Measurements from ENCODE around the gene C1orf74. TPM values are rescaled to one million over a fixed set of nuclear protein-coding genes. Genes with fewer than 3 reads are reported as not detected.
A peak's percentile ranks its signal among the peaks of the same experiment; 100 is the strongest.

Gene C1orf74
- total and polyA plus RNA-seq, 4 donors, result 0.82 to 1.8 (median 1.1) TPM

DNA sequence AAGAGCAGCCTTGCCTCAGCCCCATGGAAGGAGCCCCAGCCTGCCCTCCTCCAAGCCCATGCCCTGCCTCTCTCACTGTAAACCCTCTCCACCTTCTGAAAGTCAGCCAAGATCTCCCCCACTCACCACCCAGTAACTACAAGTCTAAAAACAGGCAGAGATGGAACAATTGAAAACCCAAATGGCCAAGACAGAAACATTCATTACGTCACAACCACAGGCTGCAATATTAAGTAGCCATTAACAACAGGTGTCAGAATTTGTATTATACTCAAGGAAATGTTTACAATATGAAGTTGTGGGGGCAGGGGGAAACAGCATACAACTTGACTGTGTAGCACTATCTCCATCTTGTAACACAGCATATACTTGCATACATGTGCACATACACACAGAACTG is 19.2 kb upstream of the C1orf74 start:
- H3K4me1 ChIP-seq (ENCODE audit: control insufficient read depth in 4 of 4, insufficient read depth in 4 of 4, low read length in 3 of 4), result peaks cover 1 to 45% (median 26%) of the 10 kb centered on the region in 4 donors
- no peaks in the 10 kb centered on the region for H3K36me3 ChIP-seq (ENCODE audit: control insufficient read depth in 4 of 4, insufficient read depth in 3 of 4, low read depth in 1 of 4, low read length in 3 of 4)
- H3K27ac ChIP-seq (ENCODE audit: low read depth in 1 of 2, low read length in 2 of 2), result peak overlapping the region in 1 of 2 donors; percentile 98
- 94% methylated on average over 1 of the region's 1 CpG for WGBS
- TF ChIP-seq EGR1 (IDR thresholded peaks at IDR 0.05; ENCODE audit: low read depth in 2 of 2) (no peak), RXRA (IDR thresholded peaks at IDR 0.05) (no peak), NR2F2 (IDR thresholded peaks at IDR 0.05) (no peak), GABPA (IDR thresholded peaks at IDR 0.05 in 1 of 2, conservative IDR thresholded peaks at IDR 0.05 in 1 of 2) (no peak)
- TF ChIP-seq, protein P1, sequence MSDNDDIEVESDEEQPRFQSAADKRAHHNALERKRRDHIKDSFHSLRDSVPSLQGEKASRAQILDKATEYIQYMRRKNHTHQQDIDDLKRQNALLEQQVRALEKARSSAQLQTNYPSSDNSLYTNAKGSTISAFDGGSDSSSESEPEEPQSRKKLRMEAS (IDR thresholded peaks at IDR 0.05), result no peak
- TF ChIP-seq, protein P2, sequence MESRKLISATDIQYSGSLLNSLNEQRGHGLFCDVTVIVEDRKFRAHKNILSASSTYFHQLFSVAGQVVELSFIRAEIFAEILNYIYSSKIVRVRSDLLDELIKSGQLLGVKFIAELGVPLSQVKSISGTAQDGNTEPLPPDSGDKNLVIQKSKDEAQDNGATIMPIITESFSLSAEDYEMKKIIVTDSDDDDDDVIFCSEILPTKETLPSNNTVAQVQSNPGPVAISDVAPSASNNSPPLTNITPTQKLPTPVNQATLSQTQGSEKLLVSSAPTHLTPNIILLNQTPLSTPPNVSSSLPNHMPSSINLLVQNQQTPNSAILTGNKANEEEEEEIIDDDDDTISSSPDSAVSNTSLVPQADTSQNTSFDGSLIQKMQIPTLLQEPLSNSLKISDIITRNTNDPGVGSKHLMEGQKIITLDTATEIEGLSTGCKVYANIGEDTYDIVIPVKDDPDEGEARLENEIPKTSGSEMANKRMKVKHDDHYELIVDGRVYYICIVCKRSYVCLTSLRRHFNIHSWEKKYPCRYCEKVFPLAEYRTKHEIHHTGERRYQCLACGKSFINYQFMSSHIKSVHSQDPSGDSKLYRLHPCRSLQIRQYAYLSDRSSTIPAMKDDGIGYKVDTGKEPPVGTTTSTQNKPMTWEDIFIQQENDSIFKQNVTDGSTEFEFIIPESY (IDR thresholded peaks at IDR 0.05), result no peak
- no peaks in the 10 kb centered on the region for H3K9me3 ChIP-seq (ENCODE audit: control insufficient read depth in 4 of 4, low read length in 3 of 4)
- no peak overlapping the region for H3K4me3 ChIP-seq (ENCODE audit: low read depth in 1 of 3, low read length in 3 of 3)
- no peaks in the 10 kb centered on the region for H3K27me3 ChIP-seq (ENCODE audit: control insufficient read depth in 4 of 4, insufficient read depth in 4 of 4, low read length in 3 of 4)
- no peak overlapping the region for H3K9ac ChIP-seq (ENCODE audit: low read depth in 1 of 2, low read length in 2 of 2)
- DNase-seq (ENCODE audit: low spot score), result no peak

DNA sequence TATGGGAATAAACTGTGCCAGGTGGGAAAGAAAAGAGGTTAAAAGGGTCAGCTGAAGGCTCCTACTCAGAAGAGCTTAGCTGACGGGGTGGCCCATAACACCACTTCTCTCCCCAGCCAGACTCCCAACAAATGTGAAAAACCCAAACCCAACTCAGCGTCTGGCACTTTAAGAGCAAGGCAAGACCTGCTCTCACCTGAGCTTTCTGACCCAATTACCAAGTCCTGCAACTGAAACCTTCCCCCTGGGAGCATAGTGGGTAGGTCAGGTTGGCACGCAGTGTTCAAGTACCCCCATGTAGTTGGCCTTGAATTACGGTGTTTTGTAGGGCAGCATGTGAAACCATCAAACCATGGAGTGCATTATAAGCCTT is 18.4 kb upstream of the C1orf74 start:
- no peaks in the 10 kb centered on the region for H3K36me3 ChIP-seq (ENCODE audit: control insufficient read depth in 4 of 4, insufficient read depth in 3 of 4, low read depth in 1 of 4, low read length in 3 of 4)
- H3K27me3 ChIP-seq (ENCODE audit: control insufficient read depth in 4 of 4, insufficient read depth in 4 of 4, low read length in 3 of 4), result no peaks in the 10 kb centered on the region
- H3K27ac ChIP-seq (ENCODE audit: low read depth in 1 of 2, low read length in 2 of 2), result peak overlapping the region; percentile 94 to 98
- 76% methylated on average over 4 of the region's 4 CpGs for WGBS
- no peak overlapping the region for H3K4me3 ChIP-seq (ENCODE audit: low read depth in 1 of 3, low read length in 3 of 3)
- no peak for DNase-seq (ENCODE audit: low spot score)
- peaks cover 1 to 46% (median 26%) of the 10 kb centered on the region in 4 donors for H3K4me1 ChIP-seq (ENCODE audit: control insufficient read depth in 4 of 4, insufficient read depth in 4 of 4, low read length in 3 of 4)
- no peaks in the 10 kb centered on the region for H3K9me3 ChIP-seq (ENCODE audit: control insufficient read depth in 4 of 4, low read length in 3 of 4)
- no peak for TF ChIP-seq RAD21 (IDR thresholded peaks at IDR 0.05)
- TF ChIP-seq, protein P2 (IDR thresholded peaks at IDR 0.05), result no peak
- TF ChIP-seq YY1 (IDR thresholded peaks at IDR 0.05), result no peak
- H3K9ac ChIP-seq (ENCODE audit: low read depth in 1 of 2, low read length in 2 of 2), result no peak overlapping the region

DNA sequence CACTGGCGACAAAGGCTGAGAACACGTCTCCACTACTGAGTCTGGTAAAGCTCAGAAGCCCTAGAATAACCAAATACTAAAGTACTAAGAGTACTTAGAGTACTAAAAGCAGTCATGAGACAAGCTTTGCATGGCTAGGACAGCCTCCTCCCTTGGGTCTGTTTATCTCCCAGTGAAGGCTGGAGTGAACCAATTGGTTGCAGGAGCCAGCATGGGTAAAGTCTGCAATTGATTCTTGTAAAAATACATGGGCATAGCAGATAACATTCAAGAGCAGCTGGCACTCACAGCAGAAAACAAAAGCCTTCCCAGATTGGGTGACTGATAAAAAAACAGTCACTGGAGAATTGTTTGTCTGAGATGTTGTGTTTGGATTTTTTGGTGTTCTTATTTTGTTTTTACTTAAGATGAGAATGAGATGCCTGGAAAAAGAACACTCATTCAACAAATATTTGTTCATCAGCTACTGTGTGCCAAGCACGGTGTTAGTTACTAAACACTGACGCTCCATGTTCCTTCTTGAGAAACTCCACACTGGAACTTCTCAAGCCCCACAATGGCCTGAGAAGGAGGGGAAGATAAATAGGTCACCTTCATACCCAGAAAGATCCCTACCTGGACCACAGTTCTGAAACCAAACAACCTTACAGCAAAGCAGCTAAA is 17.9 kb upstream of the C1orf74 start:
- DNase-seq (ENCODE audit: low spot score), result no peak
- Histone ChIP-seq H3K27me3 (ENCODE audit: control insufficient read depth in 4 of 4, insufficient read depth in 4 of 4, low read length in 3 of 4) (no peaks in the 10 kb centered on the region), H3K36me3 (ENCODE audit: control insufficient read depth in 4 of 4, insufficient read depth in 3 of 4, low read depth in 1 of 4, low read length in 3 of 4) (no peaks in the 10 kb centered on the region), H3K9me3 (ENCODE audit: control insufficient read depth in 4 of 4, low read length in 3 of 4) (no peaks in the 10 kb centered on the region), H3K4me1 (ENCODE audit: control insufficient read depth in 4 of 4, insufficient read depth in 4 of 4, low read length in 3 of 4) (peaks cover 1 to 48% (median 26%) of the 10 kb centered on the region in 4 donors), H3K27ac (ENCODE audit: low read depth in 1 of 2, low read length in 2 of 2) (peak overlapping the region; percentile 94 to 98), H3K4me3 (ENCODE audit: low read depth in 1 of 3, low read length in 3 of 3) (peak overlapping the region; percentile 21 to 55 (median 55)), H3K9ac (ENCODE audit: low read depth in 1 of 2, low read length in 2 of 2) (peak overlapping the region; percentile 59 to 99)
- 34% methylated on average over 4 of the region's 4 CpGs for WGBS
- TF ChIP-seq, protein P3, sequence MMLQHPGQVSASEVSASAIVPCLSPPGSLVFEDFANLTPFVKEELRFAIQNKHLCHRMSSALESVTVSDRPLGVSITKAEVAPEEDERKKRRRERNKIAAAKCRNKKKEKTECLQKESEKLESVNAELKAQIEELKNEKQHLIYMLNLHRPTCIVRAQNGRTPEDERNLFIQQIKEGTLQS (IDR thresholded peaks at IDR 0.05), result no peak
- TF ChIP-seq RAD21 (IDR thresholded peaks at IDR 0.05), result peak in 1 of 2 donors; percentile 40
- peak; percentile 42 to 70 for TF ChIP-seq RXRA (IDR thresholded peaks at IDR 0.05)
- TF ChIP-seq NR2F2 (IDR thresholded peaks at IDR 0.05), result no peak
- TF ChIP-seq YY1 (IDR thresholded peaks at IDR 0.05), result peak; percentile 74
- peak in 1 of 2 donors; percentile 80 for TF ChIP-seq EGR1 (IDR thresholded peaks at IDR 0.05; ENCODE audit: low read depth in 2 of 2)
- TF ChIP-seq FOXA1 (IDR thresholded peaks at IDR 0.05), result no peak
- TF ChIP-seq, protein P1 (IDR thresholded peaks at IDR 0.05), result peak; percentile 82
- TF ChIP-seq, protein P4, sequence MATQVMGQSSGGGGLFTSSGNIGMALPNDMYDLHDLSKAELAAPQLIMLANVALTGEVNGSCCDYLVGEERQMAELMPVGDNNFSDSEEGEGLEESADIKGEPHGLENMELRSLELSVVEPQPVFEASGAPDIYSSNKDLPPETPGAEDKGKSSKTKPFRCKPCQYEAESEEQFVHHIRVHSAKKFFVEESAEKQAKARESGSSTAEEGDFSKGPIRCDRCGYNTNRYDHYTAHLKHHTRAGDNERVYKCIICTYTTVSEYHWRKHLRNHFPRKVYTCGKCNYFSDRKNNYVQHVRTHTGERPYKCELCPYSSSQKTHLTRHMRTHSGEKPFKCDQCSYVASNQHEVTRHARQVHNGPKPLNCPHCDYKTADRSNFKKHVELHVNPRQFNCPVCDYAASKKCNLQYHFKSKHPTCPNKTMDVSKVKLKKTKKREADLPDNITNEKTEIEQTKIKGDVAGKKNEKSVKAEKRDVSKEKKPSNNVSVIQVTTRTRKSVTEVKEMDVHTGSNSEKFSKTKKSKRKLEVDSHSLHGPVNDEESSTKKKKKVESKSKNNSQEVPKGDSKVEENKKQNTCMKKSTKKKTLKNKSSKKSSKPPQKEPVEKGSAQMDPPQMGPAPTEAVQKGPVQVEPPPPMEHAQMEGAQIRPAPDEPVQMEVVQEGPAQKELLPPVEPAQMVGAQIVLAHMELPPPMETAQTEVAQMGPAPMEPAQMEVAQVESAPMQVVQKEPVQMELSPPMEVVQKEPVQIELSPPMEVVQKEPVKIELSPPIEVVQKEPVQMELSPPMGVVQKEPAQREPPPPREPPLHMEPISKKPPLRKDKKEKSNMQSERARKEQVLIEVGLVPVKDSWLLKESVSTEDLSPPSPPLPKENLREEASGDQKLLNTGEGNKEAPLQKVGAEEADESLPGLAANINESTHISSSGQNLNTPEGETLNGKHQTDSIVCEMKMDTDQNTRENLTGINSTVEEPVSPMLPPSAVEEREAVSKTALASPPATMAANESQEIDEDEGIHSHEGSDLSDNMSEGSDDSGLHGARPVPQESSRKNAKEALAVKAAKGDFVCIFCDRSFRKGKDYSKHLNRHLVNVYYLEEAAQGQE (IDR thresholded peaks at IDR 0.05), result peak; percentile 72
- peak; percentile 60 to 74 for TF ChIP-seq JUND (IDR thresholded peaks at IDR 0.05)
- peak; percentile 79 for TF ChIP-seq HNF4G (IDR thresholded peaks at IDR 0.05)
- peak; percentile 84 for TF ChIP-seq TAF1 (conservative IDR thresholded peaks at IDR 0.05)
- TF ChIP-seq HNF4A (conservative IDR thresholded peaks at IDR 0.05), result peak; percentile 87 to 88
- TF ChIP-seq, protein P5, sequence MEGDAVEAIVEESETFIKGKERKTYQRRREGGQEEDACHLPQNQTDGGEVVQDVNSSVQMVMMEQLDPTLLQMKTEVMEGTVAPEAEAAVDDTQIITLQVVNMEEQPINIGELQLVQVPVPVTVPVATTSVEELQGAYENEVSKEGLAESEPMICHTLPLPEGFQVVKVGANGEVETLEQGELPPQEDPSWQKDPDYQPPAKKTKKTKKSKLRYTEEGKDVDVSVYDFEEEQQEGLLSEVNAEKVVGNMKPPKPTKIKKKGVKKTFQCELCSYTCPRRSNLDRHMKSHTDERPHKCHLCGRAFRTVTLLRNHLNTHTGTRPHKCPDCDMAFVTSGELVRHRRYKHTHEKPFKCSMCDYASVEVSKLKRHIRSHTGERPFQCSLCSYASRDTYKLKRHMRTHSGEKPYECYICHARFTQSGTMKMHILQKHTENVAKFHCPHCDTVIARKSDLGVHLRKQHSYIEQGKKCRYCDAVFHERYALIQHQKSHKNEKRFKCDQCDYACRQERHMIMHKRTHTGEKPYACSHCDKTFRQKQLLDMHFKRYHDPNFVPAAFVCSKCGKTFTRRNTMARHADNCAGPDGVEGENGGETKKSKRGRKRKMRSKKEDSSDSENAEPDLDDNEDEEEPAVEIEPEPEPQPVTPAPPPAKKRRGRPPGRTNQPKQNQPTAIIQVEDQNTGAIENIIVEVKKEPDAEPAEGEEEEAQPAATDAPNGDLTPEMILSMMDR (IDR thresholded peaks at IDR 0.05; ENCODE audit: low read depth, low read length, missing input control), result no peak
